ENCODE measurements around the gene SH3RF3.

- TF ChIP-seq, protein P1, sequence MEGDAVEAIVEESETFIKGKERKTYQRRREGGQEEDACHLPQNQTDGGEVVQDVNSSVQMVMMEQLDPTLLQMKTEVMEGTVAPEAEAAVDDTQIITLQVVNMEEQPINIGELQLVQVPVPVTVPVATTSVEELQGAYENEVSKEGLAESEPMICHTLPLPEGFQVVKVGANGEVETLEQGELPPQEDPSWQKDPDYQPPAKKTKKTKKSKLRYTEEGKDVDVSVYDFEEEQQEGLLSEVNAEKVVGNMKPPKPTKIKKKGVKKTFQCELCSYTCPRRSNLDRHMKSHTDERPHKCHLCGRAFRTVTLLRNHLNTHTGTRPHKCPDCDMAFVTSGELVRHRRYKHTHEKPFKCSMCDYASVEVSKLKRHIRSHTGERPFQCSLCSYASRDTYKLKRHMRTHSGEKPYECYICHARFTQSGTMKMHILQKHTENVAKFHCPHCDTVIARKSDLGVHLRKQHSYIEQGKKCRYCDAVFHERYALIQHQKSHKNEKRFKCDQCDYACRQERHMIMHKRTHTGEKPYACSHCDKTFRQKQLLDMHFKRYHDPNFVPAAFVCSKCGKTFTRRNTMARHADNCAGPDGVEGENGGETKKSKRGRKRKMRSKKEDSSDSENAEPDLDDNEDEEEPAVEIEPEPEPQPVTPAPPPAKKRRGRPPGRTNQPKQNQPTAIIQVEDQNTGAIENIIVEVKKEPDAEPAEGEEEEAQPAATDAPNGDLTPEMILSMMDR (IDR thresholded peaks at IDR 0.05) = no peak
- TF ChIP-seq POLR2A (IDR thresholded peaks at IDR 0.05) = no peak
Observed at GRCh38 chr2:109318949-109319342, 189.9 kb downstream of the SH3RF3 start.
